HG02970 (cell line): Measurements from ENCODE around the gene IFIT3.

ENCODE experiments used
- ATAC-seq: cut with Tn5 transposase; IDR thresholded peaks from one replicate; pipeline ENCODE4 v1.9.1; 2021; ENCODE audit warnings: mild to moderate bottlenecking, moderate library complexity, moderate number of reproducible peaks; ENCODE audit not compliant: unreplicated experiment, low FRiP score

Gene IFIT3

DNA sequence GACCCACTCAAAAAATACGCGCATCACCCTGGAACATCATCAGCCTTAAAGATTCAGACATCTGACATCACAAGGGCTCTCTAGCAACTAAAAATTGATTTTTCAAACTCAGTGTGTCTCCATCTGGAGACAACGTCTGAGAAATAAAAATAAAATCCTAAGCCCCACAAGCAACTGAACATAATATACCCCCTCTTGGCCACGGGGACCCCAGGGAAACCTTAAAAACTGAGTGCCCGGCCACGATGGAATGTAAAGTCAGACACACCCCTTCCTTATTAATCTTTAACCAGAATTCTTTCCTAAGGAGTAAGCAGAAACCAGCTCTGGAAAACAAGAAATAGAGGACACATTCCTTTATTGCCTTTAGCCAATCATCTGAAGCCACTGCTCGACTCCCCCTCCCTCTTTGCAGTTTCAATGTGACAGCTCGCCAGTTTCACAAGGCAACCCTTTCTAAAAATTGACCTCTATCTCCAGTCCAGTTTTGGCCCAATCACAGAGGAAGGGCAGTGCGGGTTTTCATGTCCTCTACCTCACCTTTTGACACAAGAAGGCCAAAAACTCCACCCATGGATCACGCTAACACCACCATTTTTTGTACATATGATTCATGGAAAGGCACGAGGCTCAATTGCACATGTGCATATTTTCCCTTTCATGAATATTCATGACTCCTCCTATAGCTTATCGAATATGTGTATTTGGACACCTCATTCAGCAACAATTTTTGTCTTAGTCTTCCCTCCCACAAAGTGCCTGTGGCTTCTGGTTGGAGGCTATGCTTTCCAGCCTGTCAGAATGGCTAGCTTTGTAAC is 24.2 kb downstream of the IFIT3 start:
- ATAC-seq = peak; percentile 23

DNA sequence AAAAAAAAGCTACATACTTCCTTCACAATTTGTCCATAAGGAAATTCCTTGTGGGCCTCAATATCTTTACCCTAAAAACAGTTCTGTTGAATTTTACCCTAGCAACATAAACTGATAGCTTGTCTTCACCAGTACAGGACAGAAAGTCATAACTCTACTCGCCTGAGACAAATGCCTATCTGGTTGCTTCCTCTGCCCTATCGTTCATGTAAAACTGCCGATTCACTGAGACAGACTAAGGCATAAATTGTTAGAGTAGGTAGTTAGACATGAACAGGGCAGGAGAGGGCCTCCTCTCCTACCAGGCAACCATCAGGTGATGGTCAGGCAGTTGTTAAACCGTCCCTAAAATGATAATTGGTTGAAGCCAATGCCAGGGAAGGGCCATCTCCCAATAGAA is 25.0 kb downstream of the IFIT3 start:
- no peak for ATAC-seq

DNA sequence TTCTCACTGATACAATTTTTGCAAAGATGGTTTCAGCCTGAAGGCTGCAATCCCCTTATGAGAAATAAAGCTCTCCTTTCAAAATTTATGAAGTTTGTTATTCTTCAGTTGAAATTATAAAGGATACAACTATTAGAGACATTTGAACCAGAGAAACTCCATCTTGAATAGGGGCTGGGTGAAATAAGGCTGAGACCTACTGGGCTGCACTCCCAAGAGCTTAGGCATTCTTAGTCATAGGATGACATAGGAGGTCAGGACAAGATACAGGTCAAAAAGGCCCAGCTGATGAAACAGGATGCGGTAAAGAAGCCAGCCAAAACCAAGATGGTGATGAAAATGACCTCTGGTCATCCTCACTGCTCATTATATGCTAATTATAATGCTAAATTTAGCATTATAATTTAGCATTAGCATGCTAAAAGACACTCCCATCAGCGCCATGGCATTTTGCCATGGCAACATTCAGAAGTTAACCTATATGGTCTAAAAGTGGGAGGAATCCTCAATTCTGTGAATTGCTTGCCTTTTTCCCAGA is 27.7 kb downstream of the IFIT3 start:
- no peak for ATAC-seq

DNA sequence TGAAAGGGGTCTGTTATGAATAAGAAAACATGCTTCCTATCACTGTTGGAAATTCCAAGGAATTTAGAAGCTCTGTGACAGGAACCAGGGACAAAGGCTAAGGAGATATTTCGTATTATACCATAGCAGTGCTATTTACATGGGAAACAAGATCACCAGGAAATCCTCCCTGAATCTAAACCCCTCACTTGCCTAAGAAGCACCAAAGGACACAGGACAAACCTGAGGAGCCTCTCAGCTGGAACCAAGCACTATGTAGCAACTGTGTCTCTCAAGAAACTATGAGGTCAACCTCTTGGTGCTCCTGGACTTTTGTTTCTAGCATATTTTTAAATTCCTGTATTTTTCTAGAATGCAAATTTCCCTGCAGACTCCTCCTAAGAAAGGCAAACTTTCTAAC is 29.3 kb downstream of the IFIT3 start:
- ATAC-seq = no peak

DNA sequence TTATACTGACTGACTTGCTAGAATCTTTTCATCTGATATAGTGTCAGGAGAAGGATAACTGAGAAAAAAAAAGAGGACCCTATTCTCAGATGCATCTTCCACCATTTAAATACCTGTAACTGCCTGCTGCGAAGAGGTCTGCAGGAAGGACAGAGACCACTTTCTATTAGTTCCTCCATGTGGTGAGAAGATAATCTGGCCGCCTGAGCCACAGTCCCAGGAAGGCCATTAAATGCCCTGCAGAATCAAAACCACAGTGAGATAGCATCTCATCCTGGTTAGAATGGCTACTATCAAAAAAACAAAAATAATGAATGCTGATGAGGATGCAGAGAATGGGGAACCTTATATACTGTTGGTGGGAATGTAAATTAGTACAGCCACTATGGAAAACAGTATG is 30.2 kb downstream of the IFIT3 start:
- ATAC-seq = no peak

DNA sequence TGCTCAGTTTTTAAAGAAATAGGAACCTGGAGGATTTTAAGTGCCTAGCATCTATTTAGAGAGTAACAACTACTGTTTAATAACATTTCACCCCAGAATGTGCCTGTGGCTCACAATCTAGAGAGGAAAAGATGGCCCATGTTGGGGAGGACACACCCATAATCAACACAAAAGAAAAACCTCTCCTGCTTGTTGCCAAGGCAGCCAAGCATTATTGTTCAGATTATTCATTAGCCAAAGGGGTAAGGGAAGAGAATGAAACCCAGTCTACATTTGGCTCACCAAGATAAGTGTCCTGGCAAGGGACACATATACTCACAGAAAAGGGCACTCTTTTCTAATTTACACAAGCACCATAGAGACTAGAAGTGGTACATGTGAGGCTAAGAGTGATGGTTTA is 32.4 kb downstream of the IFIT3 start:
- no peak for ATAC-seq

DNA sequence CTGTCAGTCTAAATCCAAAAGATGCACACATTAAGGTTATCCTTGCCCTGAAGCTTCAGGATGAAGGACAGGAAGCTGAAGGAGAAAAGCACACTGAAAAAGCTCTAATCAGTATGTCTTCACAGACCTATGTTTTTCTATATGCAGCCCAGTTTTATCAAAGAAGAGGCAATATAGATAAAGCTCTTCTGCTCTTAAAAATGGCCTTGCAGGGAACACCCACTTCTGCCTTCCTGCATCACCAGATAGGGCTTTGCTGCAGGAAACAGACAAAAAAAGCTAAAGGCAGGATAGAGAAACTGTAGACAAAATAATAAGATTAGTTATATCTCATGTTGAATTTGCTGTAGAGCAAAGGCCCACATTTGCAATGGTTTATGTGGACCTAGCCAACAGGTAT is 35.1 kb downstream of the IFIT3 start:
- ATAC-seq = no peak

DNA sequence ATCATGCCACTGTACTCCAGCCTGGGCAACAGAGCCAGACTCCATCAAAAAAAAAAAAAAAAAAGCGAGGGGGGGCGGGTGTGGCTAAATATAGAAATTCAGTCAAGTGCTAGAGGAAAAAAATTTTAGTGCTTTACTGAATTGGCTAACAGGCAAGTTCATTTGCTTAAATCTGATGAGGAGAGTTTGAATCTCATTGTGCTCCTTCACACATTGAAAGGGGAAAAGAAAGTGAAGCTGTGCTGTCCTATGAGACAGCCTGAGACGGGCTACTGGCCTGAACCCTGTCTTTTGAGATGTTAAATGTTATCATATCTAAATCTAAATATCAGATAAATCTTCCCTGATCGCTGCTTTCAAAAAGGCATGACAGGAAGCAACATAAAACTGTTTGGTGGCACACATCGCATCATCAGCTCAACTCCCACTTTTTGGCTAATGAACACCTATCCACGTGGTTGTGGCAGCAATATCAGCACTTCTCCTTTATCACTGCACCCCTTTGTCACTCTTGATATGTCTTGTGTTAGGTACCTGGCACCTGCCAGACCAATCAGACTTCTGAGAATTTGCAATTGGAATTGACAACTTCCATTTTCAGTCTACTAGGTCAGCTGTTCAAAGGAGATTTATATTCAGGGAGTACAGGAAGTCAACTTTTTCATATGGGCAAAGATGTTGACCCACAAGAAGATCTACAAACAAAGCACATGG is 36.1 kb downstream of the IFIT3 start:
- ATAC-seq = no peak

DNA sequence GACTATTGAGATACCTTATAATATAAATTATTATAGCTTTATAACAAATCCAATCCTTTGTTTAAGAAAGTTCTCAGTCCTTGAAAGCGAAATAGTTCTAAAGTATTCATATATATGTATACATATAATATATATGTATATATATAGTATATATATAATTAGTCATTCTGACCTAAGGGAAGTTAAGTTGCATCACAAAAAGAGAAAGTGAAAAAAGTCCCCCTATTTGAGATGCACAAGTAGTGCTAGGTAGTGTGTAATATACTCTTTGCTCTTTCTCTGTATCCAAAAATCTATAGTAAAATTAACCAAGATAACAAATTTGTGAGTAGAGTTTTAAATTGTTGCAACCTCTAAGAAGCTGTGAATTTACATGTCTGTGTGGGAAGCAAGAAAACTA is 36.7 kb downstream of the IFIT3 start:
- no peak for ATAC-seq

DNA sequence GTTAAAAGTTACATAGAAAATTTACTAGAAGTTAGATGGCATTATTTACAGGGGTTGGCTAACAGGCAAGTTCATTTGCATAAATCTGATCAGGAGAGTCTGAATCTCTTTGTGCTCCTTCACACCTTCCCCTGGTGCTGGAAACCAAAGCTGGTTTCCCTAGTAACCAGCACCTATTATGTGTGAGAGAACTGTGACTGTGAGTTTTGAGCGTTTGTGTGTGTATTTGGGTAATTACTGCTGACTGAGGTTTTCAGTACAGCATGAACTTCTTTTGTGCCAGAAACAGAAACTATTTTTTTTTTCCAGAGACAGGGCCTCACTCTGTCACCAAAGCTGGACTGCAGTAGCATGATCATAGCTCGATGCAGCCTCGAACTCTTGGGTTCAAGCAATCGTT is 39.7 kb downstream of the IFIT3 start:
- peak; percentile 57 for ATAC-seq

DNA sequence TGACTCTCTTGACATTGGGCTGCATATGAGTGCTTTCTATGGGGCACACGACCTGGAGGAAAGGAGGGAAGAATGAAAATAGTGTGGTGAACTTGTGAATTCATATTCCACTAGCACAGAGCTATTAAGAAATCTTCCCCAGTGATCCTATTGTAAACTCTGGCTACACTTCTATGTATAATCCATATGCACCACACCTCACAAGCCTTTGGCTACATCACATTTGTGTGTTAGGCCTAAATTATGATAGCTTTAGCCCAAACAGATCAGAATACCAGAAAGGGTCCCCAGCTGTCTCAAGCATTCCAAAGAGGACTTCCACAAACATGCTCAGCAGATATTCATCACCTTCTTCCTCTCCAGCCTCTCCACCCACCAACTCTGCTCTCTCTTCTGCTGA is 40.3 kb downstream of the IFIT3 start:
- ATAC-seq = no peak

DNA sequence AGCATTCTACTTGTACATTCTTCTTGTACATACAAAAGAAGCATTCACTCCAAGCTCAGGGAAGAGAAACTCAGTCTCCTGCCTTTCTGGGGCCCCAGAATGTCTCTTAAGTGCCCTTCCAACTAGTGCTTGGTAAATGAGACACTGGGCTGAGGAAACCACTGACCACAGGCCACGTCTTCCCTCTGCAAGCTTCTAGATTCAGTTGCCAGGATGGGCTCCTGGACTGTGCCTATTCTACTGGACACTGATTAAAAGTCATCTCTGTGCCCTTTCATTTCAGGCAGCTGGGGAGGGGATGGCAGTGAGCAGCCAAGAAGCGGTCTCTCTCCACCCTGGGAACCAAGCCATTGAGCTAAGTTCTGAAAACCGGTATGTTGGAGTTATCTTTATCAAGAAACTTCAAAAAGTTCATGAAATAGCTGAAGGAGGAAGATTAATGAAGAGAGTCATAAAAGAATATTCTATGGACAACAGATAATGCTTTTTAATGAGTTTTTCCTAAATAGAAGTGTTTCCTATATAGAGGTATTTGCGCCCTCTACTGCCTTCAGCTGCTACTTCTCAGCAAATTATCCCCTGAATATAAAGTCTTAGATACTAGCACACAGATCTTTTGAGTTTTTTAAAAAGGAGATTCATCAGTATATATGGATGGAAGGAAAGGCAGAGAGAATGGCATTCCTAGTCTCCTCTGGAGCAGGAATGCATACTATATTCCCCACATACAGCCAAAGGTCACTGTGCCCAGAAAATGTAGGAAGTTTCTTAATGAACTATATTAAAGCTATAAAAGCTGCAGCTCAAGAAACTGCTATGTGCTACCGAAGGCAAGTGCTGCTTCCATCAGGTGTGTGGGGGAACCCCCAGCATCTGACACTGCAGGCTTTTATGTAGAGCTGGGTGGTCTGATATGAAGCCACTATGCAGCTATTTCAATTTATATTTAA is 41.6 kb downstream of the IFIT3 start:
- ATAC-seq = no peak

DNA sequence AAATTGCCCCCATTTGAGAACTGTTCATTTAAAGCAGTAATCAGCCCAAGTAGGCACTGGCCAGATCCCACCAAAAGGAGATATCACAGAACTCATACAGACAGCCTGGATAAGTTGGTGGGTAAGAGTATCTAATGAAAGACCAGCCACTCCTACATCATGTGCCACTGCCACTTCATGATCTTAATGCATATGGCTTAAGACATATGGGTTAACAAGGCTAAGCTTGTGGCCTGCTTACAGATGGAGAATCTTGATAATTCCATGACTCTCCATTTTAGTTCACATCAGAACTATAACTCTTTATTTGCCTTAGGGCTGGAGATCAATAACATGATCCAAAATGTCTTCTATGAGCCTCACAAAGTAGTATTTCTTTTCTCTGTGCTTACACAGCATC is 43.3 kb downstream of the IFIT3 start:
- no peak for ATAC-seq

DNA sequence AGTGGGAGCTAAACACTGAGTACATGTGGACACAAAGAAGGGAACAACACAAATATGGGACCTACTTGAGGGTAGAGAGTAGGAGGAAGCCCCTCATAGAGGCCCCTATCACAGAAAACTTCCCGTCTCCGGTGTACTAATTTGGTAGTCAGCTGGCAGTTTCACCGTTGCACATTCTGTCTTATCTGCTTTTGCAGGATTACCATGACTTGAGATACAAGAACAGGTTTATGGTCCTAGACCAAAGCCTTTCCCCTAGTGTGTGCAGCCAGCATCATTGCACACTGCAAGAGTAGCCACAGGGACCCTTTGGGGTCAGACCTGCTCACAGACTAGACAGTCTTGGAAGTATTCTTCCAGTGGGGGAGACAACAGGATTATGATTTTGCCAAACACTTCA is 44.2 kb downstream of the IFIT3 start:
- ATAC-seq = no peak

DNA sequence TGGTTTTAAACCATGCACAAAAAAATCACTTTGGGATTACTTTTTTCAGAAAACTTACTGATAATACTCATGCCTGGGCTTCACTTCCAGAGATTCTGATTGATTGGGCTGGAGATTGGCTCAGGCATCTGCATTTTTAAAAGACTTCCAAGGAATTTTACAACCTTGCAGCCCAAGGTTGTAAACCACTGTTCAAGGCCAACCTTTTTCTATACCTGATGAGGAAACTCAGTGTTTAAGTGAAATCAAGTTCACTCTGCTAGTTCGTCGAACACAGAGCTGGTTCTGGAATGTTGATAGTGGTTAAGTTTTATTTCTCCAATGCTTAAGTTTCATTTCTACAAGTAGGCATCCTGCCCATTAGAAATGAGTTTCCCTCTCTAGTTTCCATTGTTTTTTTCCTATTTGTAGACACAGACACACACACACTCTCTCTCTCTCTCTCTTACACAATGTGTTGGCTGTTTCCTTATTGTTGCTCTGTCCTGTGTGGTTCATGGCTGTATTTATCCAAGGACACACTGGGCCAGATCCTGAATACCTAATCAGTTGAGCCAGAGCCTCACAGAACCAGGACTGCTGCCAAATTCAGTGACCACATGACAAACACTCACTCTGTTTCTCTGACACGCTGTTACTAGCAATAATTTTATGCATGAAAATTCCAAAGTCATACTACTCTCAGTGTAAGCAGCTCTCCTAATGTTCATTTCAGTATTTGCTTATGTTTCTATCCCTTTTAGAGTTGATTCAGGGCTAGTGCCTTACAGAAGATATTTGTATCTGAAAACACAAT is 46.3 kb downstream of the IFIT3 start:
- no peak for ATAC-seq

DNA sequence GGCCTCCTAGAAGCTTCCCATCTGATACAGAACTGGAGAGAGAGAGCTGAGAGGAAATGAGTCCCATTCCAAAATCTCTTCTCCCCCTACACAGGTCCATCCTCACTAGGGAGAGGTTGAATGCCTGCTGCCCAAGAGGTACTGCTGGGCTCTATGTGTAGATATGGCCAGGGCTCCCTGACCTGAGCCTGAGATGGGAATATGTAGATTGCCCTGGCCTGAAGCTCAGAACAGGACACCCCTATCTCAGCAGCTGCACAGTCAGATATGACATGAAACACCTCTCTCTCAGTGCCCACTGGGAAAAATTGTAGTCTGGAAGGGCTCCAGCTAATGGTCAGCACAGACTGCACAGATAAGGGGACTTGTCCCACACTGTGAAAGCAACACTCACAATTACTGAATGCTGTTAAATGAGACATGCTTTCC is 46.9 kb downstream of the IFIT3 start:
- no peak for ATAC-seq

DNA sequence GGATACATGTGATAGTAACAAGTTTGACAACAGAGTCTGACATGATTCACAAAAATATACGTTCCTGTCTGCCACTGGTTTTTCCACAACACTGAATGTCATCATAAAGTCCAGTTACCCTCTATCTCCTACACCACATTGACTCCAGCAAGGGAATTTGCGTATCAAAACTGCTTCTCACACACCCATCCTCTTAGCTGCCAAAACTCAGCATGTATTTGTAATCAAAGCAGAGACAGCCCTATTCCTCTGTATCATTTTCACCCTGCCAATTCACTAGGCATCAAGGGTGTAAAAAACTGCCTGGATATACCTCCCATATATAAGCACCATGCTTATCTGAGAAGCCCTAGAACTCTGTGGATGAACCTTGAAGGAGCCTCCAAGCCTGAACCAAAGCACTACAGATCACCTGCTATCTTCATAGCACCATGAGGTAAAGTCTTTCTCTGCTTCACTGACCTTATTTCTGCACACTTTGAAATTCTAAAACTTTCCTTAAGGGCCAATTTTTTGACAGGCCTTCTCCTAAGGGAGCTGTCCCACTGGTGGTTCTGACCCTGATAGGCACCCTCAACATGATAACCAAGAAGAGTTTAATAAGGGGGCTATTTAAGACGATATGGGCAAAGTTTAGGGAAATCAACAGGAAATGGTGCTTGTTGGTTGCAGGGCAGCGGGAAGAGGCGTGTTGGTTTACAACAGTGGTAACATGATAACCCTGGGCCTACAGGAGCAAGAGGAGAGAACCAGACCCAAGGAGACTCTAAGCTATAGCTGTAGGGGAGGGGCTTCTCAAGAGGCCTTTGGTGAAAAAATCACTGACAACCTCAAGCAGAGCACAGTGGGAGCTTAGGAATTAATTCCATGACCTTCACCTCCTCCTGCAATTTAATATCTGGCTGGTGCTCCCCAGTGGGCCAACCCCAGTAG is 50.2 kb downstream of the IFIT3 start, which contains the start of gene IFIT1B:
TSS of gene IFIT1B (plus strand) at position 352 of the 933 bp plus-strand sequence. CDS start at position 432, 80 bp downstream.
- ATAC-seq = no peak

DNA sequence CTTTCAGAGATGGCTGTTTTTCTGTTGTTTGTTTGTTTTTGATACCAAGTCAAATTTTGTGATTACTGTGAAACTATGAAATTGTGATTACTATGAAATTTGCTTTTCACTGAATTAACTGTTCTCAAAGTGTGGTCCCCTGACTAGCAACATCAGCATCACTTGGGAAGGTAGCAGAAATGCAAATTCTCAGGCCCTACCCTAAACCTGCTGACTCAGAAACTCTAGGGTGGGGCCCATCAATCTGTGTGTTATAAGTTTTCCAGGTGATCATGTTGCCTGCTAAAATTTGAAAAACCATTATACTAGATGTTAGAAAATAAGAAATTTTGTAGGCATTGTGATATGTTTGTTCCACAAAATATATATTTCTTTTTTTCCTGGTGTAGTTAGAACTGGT is 51.3 kb downstream of the IFIT3 start:
- no peak for ATAC-seq

DNA sequence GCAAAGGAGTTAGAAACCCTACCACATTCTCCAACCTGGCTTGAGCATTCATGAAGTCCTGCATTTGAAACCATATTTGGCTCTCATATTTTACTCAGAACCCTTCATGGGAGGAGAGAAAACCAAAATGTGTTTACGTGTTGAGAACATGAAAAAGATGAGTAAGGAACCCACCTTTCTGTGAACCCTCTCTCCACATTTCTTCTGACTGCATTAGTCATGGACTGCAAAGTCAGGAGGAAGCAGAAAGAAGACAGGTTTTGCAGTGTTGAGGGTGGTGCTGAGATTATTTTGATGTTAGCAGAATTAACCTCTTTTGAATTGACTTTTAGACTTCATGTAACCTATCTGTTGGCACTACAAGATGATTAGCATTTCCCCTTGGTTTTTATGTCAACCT is 55.0 kb downstream of the IFIT3 start:
- no peak for ATAC-seq
